ENCODE results near the gene MSLN.

DNA sequence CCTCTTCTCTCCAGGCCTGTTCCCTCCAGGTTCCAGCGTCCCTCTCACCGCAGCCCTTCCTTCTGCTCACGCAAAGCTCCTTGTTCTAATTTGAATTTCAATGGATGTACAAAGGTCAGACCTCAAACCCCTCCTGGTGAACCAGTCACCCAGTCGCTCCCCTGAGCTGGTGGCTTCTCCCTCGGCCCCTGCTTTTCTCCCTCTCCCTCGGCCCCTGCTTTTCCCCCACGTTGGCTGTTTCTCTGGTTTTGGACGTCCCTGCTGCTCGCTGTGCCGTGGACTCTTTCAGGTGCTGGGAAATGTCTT is 8.6 kb upstream of the MSLN start:
- TF ChIP-seq, protein P1, sequence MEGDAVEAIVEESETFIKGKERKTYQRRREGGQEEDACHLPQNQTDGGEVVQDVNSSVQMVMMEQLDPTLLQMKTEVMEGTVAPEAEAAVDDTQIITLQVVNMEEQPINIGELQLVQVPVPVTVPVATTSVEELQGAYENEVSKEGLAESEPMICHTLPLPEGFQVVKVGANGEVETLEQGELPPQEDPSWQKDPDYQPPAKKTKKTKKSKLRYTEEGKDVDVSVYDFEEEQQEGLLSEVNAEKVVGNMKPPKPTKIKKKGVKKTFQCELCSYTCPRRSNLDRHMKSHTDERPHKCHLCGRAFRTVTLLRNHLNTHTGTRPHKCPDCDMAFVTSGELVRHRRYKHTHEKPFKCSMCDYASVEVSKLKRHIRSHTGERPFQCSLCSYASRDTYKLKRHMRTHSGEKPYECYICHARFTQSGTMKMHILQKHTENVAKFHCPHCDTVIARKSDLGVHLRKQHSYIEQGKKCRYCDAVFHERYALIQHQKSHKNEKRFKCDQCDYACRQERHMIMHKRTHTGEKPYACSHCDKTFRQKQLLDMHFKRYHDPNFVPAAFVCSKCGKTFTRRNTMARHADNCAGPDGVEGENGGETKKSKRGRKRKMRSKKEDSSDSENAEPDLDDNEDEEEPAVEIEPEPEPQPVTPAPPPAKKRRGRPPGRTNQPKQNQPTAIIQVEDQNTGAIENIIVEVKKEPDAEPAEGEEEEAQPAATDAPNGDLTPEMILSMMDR (IDR thresholded peaks at IDR 0.05) = no peak
- TF ChIP-seq POLR2A (IDR thresholded peaks at IDR 0.05) = no peak
